22Rv1 (cell line): ENCODE results near the gene TCIRG1.

ENCODE experiments used
- ZFX ChIP-seq: fragments of 450-650 bp; IDR thresholded peaks from 2 replicates; pipeline ENCODE4 v1.6.1; 2017; ENCODE audit warnings: antibody characterized with exemption, borderline replicate concordance
- TF ChIP-seq, protein P1 (sequence below): fragments of 450-650 bp; IDR thresholded peaks from 2 replicates; pipeline ENCODE4 v1.5.1; 2017; ENCODE audit warnings: mild to moderate bottlenecking

DNA sequence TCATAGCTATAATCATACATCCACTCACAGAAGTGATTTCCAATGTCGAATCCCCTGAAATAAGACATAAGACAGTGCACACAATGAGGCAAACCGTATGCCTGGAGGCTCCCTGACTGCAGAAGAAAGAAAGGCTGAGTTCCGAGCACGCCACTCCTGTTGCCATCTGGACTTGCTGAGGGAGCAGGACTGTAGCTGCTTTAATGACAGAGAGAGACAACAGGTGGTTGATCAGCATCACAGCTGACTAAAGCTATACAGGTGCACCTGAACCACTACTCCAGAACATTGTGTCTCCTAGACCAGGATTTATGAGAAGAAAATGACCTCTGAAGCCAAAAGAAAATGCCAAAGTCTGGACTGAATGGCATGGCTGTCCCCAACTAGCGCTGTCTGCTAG is 27.0 kb downstream of the TCIRG1 start:
- TF ChIP-seq, protein P1, sequence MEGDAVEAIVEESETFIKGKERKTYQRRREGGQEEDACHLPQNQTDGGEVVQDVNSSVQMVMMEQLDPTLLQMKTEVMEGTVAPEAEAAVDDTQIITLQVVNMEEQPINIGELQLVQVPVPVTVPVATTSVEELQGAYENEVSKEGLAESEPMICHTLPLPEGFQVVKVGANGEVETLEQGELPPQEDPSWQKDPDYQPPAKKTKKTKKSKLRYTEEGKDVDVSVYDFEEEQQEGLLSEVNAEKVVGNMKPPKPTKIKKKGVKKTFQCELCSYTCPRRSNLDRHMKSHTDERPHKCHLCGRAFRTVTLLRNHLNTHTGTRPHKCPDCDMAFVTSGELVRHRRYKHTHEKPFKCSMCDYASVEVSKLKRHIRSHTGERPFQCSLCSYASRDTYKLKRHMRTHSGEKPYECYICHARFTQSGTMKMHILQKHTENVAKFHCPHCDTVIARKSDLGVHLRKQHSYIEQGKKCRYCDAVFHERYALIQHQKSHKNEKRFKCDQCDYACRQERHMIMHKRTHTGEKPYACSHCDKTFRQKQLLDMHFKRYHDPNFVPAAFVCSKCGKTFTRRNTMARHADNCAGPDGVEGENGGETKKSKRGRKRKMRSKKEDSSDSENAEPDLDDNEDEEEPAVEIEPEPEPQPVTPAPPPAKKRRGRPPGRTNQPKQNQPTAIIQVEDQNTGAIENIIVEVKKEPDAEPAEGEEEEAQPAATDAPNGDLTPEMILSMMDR, result no peak
- TF ChIP-seq ZFX, result no peak
